ENCODE data around the gene SLC1A1.
"Not testable (repeated sequence)": the region's sequence is repeated elsewhere in the genome, so short reads cannot be mapped to it uniquely, and the experiment has no call there.

Gene SLC1A1

DNA sequence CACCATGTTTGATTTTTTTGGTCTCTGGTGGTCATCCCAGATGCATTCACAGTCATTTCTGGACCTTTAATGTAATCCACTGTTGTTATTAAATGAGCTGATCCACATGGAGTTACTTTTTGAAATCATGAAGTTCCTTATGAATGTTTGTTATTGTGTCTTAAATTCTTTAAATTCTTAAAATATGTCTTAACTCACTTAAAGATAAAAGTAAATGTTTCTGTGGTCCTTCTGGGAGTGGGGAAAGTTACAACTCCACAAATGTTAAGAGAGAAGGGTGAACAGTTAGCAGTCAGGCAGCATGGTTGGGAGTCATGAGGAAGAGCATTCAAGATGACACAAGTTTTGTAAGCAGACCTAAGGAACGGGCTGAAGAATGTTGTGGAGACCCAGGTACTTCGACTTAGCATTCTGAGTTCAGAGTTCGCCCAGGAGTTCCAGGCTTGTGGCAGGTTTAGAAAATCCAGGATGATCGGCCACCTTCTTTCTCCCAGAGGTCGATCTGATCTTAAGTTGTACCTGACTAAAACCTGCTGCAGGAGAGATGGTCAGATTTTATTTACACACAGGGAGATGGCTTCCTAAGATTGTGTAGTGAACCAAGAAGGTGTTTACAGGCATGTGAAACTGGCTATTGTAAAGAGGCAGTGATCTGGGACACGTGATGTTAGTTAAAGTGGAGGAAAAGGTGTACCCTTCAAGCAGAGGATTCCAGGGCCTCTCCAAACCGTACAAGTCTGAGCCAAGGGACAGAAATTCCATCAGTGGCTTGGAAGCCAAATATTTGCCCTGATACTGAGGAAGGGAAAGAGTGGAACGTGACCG, 17.2 kb downstream of the SLC1A1 start:
- DNase-seq = no peak

DNA sequence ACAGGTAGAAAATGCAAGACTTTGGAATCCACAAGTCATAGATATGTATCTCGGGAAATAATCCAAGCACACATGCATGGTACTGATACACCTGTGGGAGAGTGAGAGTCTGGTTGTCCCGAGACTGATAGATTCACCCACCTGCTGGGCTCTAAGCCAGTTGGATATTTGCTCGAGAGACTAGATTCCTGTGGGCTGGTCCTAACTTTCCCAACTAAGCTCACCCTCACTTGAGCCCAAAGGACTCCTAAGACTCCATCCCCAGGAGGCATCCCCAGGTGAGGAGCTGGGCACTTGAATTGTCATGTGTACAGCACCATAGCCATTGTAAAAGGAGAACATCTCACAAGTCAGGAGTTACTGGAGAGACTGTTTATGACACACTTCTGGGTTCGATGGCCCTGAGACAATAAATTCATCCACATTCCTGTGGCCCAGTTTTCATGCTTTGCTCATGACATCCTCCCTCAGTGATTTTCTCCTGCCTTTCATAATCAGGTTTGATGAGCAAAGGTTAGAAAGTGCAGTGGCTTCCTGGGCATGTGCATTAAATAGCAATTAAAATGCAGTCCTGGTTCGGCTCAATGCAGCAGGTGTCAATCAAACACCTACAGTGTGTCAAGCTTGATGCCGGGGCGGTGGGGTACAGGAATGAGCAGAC, 18.1 kb downstream of the SLC1A1 start:
- no peak for DNase-seq

DNA sequence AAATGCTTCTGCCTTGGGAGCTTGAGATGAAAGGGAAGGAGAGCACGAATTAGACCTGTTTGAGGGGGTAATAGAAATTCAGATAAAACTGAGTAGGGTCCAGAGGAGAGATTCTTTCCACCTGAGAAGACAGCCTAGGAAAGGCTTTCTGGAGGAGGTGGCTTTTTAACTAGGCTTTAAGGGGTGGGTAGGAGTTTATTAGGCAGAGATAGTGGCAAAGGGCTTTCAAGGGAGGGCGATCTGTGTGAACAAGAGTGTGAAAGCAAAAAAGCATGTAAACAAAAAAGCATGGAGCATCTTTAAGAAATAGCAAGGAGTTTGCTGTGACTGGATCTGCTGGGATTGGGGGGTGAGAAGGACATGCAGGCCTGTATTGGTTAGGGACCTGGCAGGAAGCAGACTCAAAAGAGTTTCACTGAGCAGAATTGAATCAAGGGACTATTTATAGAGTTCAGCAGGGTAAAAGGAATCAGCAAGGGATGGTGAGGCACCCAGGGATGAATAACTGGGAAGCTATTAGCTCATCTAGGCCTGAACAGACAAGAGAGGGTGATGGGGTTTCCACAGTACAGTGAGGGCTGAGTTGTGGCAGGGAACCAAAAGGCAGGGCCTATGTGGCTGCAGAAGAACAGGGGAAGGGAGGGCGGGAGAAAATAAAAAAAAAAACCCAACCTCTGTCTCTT, 18.8 kb downstream of the SLC1A1 start:
- no peak for DNase-seq

DNA sequence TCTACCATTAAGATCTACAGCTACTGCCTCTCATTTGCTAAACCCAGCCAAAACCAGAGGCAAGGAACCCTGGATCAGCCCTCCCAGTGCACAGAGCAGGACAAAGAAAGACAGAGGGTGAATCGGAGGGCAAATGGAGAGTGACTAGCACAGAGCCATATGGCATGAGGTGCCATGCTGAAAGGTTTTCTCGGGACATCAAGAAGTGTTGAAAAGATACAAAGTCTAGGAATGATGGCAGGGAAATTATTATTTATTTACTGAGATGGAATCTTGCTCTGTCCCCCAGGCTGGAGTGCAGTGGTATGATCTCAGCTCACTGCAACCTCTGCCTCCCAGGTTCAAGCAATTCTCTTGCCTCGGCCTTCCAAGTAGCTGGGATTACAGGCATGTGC, 19.3 kb downstream of the SLC1A1 start:
- no peak for DNase-seq

DNA sequence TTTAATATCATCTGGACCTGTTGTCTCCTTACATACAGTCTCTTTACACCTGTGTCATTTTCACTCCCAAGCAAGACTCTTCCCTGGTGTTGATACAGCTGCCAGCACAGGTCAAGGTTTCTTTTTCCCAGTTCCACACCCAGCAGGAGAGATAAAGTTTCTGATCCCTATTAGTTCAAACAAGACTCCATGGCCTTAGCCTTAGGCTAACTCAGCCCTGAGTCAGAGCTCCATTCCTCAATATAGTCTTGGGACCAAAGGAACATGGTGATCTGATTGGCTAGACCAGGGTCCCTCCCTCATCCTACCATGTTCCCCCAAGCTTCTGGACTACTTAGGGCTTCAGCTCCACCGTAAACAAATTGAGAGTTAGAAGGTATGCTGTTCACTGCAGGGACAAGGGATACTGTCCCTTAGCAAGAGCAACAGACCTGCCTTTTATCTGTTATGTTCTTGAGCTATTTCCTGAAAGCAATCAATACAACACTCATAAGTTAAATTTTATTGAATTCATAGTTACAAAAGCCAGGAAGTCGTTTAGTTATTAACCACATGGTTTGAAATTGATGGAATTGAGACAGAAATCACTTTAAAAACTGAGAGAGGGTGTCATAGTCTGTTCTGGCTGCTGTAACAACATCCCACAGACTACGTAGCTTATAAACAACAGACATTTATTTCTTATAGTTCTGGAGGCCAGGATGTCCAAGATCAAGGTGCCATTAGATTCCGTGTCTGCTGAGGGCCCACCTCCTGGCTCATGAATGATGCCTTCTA, 20.5 kb downstream of the SLC1A1 start:
- DNase-seq = no peak

DNA sequence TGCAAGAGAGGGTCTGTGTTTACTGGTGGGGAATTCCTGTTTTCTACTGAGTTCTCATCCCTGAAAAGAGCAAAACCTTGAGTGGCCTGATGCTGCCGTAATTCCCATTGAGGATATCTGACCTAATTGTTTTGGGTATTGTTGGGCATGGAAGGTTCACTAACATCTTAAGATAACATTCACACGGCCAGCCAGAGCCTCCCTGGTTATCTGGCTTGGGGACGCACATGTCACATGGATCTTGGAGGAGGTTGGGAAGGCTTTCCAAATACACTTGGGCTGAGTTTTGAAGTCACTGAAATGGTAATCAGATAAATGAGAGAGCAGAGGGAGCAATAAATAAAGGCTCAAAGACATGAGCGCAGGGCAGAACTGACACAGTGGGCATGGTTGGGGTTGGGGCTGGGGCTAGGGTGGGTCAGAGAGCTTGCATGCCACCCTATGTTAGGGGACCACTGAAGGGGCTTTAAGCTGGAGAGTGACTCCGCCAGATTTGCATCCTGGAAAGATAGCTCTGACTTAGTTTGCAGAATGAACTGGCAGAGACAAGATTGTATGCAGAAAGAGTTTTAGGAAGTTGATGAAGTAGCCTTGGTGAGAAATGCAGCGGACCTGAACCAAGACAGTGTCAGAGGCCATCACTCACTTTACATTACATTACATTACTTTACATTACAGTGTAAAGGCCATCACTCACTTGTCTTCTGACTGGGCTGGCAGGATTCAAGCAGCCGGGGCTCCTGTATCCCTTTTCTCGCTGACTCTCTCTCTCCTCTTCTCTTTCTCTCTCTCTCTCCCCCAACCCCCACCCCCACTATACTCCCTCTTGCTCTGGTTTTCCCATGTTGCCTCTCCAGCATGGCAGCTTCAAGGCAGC, 24.2 kb downstream of the SLC1A1 start:
- DNase-seq = no peak

DNA sequence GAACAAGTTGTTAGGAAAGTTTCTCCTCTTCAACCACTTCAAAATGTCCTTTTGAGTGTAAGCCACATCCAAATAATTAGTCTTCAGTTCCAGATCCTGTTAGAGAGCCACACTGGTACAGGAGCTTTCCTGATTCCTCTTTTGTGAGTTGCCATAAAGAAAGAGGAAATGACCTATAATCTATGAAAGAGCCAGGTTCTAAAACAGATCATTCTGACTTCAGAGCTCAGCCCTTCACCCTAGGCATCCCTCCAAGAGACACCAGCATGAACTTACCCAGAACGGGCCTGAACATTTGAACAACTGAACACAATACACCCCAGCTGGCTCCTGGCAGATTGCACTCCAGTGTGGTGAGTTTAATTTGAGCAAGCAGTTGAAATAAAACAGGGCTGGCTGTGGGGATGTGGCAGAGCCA, 25.7 kb downstream of the SLC1A1 start:
- DNase-seq = no peak

DNA sequence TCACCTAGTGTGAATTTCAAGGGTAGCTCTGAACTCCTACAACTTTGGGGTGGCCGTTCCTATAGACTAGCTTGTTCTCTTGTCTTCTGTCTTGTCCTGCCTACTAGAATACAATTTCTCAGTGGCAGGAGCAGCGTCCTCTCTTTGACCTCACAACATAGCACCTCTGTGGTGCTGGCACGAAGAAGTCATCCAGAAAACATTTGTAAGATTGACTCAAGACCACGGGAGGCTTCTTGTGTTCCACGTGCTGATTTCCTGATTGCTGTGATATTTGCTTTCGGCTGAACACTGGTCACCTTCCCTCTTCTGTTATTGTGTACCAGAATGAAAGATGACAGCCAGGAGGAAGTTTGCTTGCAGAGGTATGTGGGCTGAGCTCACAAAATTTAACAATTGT, 27.0 kb downstream of the SLC1A1 start:
- DNase-seq = no peak

DNA sequence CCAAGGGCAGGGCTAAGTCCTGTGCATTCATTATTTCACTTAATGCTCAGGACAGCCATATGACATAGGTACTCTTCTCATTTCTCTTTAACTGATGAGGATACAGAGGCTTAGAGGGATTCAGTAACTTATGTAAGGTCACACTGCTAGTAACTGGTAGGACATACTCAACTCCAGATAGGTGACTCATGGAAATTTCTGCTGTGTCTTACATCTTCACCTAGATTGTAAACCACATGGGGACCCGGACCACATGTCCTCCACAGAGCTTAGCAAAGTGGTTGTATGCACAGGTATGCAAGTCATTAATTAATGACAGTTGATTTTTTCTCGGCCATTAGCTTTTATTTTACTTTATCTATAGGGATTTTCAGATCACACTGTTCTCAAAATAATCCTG, 29.3 kb downstream of the SLC1A1 start:
- peak; percentile 31 for DNase-seq

DNA sequence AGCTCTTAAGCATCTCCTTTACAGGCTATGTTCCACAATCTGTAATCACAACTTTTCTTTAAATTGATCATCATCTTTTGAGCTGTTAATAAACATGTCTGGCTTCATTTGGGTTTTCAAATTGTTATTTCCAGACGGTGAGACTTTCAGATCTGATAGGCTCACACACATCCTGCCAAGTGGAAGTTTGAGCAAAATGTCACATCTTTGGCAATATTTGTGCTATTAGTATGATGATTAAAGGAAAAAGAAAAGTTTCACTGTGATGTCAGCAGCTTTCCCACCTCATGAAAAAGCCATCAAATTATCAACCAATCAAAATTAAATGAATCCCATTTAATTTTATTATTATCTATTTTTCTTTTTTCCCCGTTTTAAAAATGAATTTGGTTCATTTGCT, 29.8 kb downstream of the SLC1A1 start:
- no peak for DNase-seq

DNA sequence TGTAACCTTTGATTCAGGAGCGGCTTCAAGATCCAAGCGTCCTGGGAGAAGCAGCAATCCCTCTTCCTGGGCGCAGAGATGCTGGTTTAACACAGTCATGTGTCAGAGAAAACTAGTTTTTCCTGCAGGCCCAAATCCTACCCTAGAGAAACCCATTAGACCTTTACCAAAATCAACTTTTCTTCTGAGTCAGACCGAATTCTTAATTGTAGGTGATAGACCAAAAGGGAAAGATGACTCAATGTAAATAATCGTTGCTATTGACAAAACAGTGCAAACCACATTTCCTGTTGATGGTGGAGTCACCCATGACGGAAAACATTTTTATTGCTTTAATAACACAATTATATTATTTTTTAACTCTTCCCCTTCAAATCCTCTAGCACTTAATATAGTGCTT, 40.1 kb downstream of the SLC1A1 start:
- DNase-seq = no peak

DNA sequence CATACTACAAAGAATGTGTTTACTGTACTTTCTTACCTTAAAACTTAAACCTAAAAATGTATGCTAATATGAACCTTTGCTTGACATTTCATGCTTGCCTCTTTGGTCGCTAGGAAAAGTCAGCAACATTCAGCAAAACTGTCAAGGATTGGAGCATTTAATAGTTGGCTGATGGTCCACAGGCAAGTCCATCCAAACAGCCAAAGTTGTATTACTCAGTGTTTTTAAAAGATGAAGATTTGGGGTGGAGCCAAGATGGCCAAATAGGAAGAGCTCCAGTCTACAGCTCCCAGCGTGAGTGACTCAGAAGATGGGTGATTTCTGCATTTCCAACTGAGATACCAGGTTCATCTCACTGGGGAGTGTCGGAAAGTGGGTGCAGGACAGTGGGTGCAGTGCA, 40.6 kb downstream of the SLC1A1 start:
- DNase-seq = not testable (repeated sequence)

DNA sequence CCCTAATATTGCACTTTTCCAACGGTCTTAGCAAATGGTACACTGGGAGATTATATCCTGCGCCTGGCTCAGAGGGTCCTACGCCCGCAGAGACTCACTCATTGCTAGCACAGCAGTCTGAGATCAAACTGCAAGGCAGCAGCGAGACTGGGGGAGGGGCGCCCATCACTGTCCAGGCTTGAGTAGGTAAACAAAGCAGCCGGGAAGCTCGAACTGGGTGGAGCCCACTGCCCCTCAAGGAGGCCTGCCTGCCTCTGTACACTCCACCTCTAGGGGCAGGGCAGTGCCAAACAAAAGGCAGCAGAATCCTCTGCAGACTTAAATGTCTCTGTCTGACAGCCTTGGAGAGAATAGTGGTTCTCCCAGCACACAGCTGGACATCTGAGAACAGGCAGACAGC, 41.1 kb downstream of the SLC1A1 start:
- DNase-seq = not testable (repeated sequence)

DNA sequence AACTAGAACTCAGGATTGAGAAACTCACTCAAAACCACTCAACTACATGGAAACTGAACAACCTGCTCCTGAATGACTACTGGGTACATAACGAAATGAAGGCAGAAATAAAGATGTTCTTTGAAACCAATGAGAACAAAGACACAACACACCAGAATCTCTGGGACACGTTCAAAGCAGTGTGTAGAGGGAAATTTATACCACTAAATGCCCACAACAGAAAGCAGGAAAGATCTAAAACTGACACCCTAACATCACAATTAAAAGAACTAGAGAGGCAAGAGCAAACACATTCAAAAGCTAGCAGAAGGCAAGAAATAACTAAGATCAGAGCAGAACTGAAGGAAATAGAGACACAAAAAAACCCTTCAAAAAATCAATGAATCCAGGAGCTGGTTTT, 43.6 kb downstream of the SLC1A1 start:
- not testable (repeated sequence) for DNase-seq

DNA sequence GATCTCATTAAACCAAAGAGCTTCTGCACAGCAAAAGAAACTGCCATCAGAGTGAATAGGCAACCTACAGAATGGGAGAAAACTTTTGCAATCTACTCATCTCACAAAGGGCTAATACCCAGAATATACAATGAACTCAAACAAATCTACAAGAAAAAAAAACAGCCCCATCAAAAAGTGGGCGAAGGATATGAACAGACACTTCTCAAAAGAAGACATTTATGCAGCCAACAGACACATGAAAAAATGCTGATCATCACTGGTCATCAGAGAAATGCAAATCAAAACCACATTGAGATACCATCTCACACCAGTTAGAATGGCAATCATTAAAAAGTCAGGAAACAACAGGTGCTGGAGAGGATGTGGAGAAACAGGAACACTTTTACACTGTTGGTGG, 45.9 kb downstream of the SLC1A1 start:
- DNase-seq = not testable (repeated sequence)

DNA sequence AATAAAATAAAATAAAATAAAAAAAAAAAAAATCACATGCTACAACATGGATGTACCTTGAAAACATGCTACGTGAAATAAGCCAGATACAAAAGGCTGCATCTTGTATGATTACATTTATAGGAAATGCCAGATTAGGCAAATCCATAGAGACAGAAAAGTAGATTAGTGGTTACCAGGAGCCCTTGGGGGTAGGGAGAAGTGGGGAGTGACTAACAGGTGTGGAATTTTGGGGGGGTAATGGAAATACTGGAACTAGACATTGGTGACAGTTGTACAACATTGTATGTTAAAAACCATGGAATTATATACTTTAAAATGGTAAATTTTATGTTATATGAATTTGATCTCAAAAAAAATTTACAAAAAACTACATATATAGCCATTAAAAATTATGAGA, 47.3 kb downstream of the SLC1A1 start:
- DNase-seq = no peak

DNA sequence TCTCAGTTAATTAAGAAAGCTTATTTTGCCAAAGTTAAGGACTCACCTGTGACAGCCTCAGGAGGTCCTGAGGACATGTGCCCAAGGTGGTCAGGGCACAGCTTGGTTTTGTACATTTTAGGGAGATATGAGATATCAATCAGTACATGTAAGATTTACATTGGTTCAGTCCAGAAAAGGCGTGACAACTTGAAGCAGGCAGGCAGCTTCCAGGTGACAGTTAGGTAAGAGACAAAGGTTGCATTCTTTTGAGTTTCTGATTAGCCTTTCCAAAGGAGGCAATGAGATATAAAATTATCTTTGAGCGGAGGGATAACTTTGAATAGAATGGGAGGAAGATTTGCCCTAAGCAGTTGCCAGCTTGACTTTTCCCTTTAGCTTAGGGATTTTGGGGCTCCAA, 47.8 kb downstream of the SLC1A1 start:
- no peak for DNase-seq

DNA sequence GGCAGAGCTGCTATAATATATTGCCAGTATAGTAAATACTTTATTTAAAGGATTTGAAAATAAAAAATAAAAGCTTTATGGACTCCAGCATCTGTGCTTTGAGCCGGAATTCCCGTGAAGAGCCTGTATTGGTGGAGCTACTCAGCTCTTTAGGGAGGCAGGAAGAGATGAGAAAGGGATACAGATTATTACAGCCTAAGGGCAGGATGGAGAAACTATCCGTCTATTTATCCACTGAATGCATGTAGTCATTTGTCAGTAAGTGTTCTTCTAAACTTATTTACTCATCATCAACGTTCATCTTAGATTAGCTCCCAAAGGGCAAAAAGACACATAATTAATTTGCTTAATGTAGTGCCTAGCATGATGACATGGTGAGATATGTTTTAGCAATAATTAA, 48.4 kb downstream of the SLC1A1 start:
- no peak for DNase-seq

DNA sequence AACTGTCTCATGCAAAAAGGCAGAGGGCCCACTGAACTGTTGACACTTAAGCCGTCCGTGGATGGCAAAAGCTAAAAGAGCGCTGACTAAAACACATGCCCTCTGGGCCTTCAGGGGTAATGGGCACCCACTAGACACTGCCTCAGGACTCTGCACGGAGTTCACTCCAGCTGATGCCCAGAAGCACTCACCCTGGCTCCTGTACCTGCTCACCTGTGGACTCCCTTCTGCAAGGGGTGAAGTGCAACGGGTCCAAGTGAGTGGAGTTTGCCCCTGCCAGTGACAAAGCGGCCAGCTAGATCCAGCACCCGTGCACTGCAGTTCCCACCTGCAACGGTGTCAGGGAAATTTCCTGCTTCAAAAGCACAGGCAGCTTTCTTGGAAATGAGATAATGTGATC, 50.2 kb downstream of the SLC1A1 start:
- no peak for DNase-seq

DNA sequence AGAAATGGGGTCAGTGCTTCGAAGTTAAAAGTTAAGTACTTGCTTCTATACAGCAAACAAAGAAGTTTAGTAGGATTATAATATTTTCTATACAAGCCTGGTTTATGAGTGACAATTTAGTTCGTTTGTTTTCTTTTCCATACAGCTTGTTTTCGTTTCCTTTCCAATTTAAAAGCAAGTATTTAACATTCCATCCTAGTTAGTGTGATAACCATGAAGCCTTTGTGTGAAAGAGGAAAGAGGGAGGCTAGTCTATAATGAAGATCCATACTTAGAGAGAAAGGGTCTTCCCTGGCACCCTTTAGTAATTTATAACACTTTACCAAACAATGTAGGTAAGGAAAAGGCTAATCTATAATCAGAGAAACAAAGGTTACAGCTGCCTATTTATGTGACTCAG, 51.0 kb downstream of the SLC1A1 start:
- DNase-seq = no peak

DNA sequence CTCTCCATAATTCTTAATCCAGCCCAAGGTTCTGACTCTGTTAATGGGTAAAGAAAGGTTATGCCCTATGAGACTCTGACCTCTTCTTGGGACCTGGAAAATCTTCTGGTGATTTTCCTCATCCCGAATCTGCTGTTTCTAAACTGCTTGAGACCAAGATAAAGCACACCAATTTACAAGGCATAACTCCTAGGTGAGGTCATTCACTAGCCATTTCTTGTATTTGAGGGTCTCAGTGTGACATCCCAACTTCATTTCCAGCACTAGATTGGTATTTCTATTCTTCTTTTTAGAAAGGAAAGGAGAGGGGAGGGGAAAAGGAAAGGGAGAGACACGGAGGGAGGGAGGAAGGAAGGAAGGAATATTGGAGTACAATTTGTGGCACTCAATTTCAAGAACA, 51.6 kb downstream of the SLC1A1 start:
- no peak for DNase-seq

DNA sequence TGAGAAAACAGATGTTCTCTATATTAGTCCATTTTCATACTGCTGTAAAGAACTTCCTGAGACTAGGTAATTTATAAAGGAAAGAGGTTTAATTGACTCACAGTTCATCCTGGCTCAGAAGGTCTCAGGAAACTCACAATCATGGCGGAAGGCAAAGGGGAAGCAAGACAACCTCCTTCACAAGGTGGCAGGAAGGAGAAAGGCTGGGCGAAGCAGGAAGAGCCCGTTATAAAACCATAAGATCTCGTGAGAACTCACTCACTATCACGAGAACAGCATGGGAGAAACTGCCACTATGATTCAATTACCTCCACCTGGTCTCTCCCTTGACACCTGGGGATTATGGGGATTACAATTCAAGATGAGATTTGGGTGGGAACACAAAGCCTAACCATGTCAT, 54.4 kb downstream of the SLC1A1 start:
- DNase-seq = not testable (repeated sequence)
